Body of pancreas (tissue), 4 donors: ENCODE measurements around the gene HERC2.
"Not testable (repeated sequence)": the region's sequence is repeated elsewhere in the genome, so short reads cannot be mapped to it uniquely, and the experiment has no call there.

Experiments used
- POLR2A ChIP-seq, 3 donors: fragments of 450-650 bp; IDR thresholded peaks; one replicate each; pipeline ENCODE4 v1.6.1; 2016; ENCODE audit warnings: antibody characterized with exemption in 3 of 3, mild to moderate bottlenecking in 2 of 3
- TF ChIP-seq, protein P1 (sequence below), 7 experiments: fragments of 450-650 bp in 4 of 7; fragments of 200-600 bp in 3 of 7; sonication (generic) in 3 of 7; IDR thresholded peaks; one replicate each; pipeline ENCODE4 v1.5.1; 2016 to 2019; ENCODE audit warnings: antibody characterized with exemption in 7 of 7

GRCh38 chr15:28197694-28198093 lies 124.3 kb downstream of the HERC2 start:
- TF ChIP-seq, protein P1, sequence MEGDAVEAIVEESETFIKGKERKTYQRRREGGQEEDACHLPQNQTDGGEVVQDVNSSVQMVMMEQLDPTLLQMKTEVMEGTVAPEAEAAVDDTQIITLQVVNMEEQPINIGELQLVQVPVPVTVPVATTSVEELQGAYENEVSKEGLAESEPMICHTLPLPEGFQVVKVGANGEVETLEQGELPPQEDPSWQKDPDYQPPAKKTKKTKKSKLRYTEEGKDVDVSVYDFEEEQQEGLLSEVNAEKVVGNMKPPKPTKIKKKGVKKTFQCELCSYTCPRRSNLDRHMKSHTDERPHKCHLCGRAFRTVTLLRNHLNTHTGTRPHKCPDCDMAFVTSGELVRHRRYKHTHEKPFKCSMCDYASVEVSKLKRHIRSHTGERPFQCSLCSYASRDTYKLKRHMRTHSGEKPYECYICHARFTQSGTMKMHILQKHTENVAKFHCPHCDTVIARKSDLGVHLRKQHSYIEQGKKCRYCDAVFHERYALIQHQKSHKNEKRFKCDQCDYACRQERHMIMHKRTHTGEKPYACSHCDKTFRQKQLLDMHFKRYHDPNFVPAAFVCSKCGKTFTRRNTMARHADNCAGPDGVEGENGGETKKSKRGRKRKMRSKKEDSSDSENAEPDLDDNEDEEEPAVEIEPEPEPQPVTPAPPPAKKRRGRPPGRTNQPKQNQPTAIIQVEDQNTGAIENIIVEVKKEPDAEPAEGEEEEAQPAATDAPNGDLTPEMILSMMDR (IDR thresholded peaks at IDR 0.05): not testable (repeated sequence)
- TF ChIP-seq POLR2A (IDR thresholded peaks at IDR 0.05): not testable (repeated sequence)
